NB4 (cell line): ENCODE results near the gene CLNK.

Experiments used
- POLR2A ChIP-seq: IDR thresholded peaks from 2 replicates; pipeline ENCODE4 v1.6.1; 2011; ENCODE audit warnings: mild to moderate bottlenecking; ENCODE audit not compliant: insufficient read length; ENCODE audit errors: extremely low read depth
- TF ChIP-seq, protein P1 (sequence below): IDR thresholded peaks from 2 replicates; pipeline ENCODE4 v1.6.1; 2011; ENCODE audit warnings: low read depth, low read length

DNA sequence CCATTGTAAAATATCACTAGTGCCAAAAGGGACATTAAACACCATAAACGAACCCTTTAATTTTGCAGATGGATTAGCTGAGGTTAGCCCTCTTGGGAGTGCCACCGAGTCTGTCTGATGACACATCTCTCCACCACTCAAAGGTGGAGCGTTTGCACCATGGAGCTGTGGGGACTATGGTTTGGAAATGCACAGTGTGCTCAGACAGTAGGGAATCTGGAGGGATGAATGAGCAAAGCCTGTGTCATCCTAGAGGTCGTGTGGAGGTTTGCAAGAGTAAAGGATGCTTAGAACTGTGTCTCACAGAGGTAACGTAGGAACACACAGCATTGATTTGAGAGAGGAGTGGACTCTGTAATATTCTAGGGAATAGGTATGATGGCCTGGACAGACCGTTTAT is 93.7 kb downstream of the CLNK start:
- TF ChIP-seq, protein P1, sequence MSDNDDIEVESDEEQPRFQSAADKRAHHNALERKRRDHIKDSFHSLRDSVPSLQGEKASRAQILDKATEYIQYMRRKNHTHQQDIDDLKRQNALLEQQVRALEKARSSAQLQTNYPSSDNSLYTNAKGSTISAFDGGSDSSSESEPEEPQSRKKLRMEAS: no peak
- no peak for TF ChIP-seq POLR2A
